Pons (tissue), 1 donor: Measurements from ENCODE around the gene KRT2.

Source experiments
- DNase-seq: peaks from one replicate; pipeline ENCODE4 v3.0.0-alpha.2; 2016; ENCODE audit warnings: low spot score

The KRT2 gene

GRCh38 chr12:52637299-52637698 is 14.7 kb downstream of the KRT2 start:
- DNase-seq, result no peak

GRCh38 chr12:52636592-52637258 is 15.3 kb downstream of the KRT2 start:
- no peak for DNase-seq

GRCh38 chr12:52636189-52636588 is 15.8 kb downstream of the KRT2 start:
- DNase-seq, result no peak

GRCh38 chr12:52634266-52635056 is 17.6 kb downstream of the KRT2 start:
- peak; percentile 88 for DNase-seq

- DNase-seq, result no peak
Observed at GRCh38 chr12:52633383-52633782, 18.6 kb downstream of the KRT2 start.

GRCh38 chr12:52632656-52633055 is 19.4 kb downstream of the KRT2 start:
- no peak for DNase-seq

GRCh38 chr12:52631676-52632459 is 20.1 kb downstream of the KRT2 start:
- no peak for DNase-seq

- DNase-seq, result no peak
Observed at GRCh38 chr12:52631264-52631663, 20.7 kb downstream of the KRT2 start.

GRCh38 chr12:52630599-52631200 is 21.3 kb downstream of the KRT2 start:
- DNase-seq, result no peak

- no peak for DNase-seq
Observed at GRCh38 chr12:52630008-52630500, 22.0 kb downstream of the KRT2 start.

- no peak for DNase-seq
Observed at GRCh38 chr12:52629281-52630007, 22.6 kb downstream of the KRT2 start.

GRCh38 chr12:52628841-52629240 is 23.2 kb downstream of the KRT2 start:
- DNase-seq, result no peak

- DNase-seq, result no peak
Observed at GRCh38 chr12:52628111-52628507, 23.9 kb downstream of the KRT2 start.

GRCh38 chr12:52627395-52628110 is 24.5 kb downstream of the KRT2 start:
- DNase-seq, result no peak

- DNase-seq, result no peak
Observed at GRCh38 chr12:52622349-52622748, 29.7 kb downstream of the KRT2 start.

GRCh38 chr12:52618866-52619265 is 33.1 kb downstream of the KRT2 start:
- DNase-seq, result no peak

GRCh38 chr12:52618216-52618615 is 33.8 kb downstream of the KRT2 start, which contains the start of gene KRT73:
Gene KRT73, minus strand, starts transcription at chr12:52618559. Its CDS starts 35 bp downstream, at chr12:52618524.
- no peak for DNase-seq

- no peak for DNase-seq
Observed at GRCh38 chr12:52617403-52617785, 34.6 kb downstream of the KRT2 start.

- DNase-seq, result no peak
Observed at GRCh38 chr12:52616680-52617402, 35.2 kb downstream of the KRT2 start.

- DNase-seq, result no peak
Observed at GRCh38 chr12:52615912-52616311, 36.1 kb downstream of the KRT2 start.
